Tibial nerve (tissue), 4 donors: ENCODE data around the gene WDR88. TPM values are rescaled to one million over a fixed set of nuclear protein-coding genes. Genes with fewer than 3 reads are reported as not detected.
"Not testable (repeated sequence)": the region's sequence is repeated elsewhere in the genome, so short reads cannot be mapped to it uniquely, and the experiment has no call there.

Experiments
- DNase-seq, 2 donors: peaks; one replicate each; pipeline ENCODE4 v3.0.0-alpha.2; 2019; ENCODE audit warnings: low spot score in 2 of 2
- H3K27ac ChIP-seq, 4 donors: fragments of 200-600 bp; sonication (generic) in 3 of 4; one replicate each; pipeline ENCODE4 v1.5.1; 2017 to 2019; ENCODE audit warnings: mild to moderate bottlenecking in 1 of 4
- H3K27me3 ChIP-seq, 2 donors: fragments of 200-600 bp; sonication (generic) in 1 of 2; one replicate each; pipeline versions ENCODE4 v1.5.1 to v1.6.0; 2017 to 2019
- H3K36me3 ChIP-seq, 3 donors: fragments of 200-600 bp; sonication (generic); one replicate each; pipeline ENCODE4 v1.5.1; 2018 to 2019
- H3K4me1 ChIP-seq, 4 donors: fragments of 200-600 bp; sonication (generic) in 3 of 4; one replicate each; pipeline ENCODE4 v1.5.1; 2017 to 2019
- H3K4me3 ChIP-seq, 4 donors: fragments of 200-600 bp; sonication (generic) in 3 of 4; one replicate each; pipeline ENCODE4 v1.5.1; 2017 to 2019; ENCODE audit warnings: mild to moderate bottlenecking in 1 of 4, moderate library complexity in 1 of 4
- H3K9me3 ChIP-seq, 4 donors: fragments of 200-600 bp; sonication (generic) in 3 of 4; one replicate each; pipeline ENCODE4 v1.5.1; 2017 to 2019
- CTCF ChIP-seq, 5 experiments: fragments of 200-600 bp in 3 of 5; fragments of 450-650 bp in 2 of 5; sonication (generic) in 3 of 5; IDR thresholded peaks; one replicate each; pipeline ENCODE4 v1.5.1; 2016 to 2019; ENCODE audit warnings: antibody characterized with exemption in 5 of 5, mild to moderate bottlenecking in 3 of 5, moderate library complexity in 2 of 5
- EP300 ChIP-seq, 2 donors: sonication (generic); formaldehyde crosslinking; IDR thresholded peaks; one replicate each; pipeline ENCODE4 v1.6.1; 2017; ENCODE audit warnings: antibody characterized with exemption in 2 of 2, mild to moderate bottlenecking in 1 of 2
- POLR2A ChIP-seq, 2 donors: fragments of 450-650 bp; IDR thresholded peaks; one replicate each; pipeline ENCODE4 v1.6.1; 2017; ENCODE audit warnings: antibody characterized with exemption in 2 of 2, mild to moderate bottlenecking in 2 of 2, moderate library complexity in 2 of 2
- WGBS, 2 donors: methylation state at CpG; one replicate each; pipeline ENCODE4 v1.1.5; 2018; 5-methylcytosine and 5-hydroxymethylcytosine counted together
- total RNA-seq, 4 donors: library from RNA; depleted of rRNA; stranded (reverse); fragments of >200 nt; gene quantifications; one replicate each; pipeline ENCODE4 v1.1.0, GENCODE V29; 2016

Gene WDR88
- total RNA-seq, 4 donors from 2014 or later = not detected

DNA sequence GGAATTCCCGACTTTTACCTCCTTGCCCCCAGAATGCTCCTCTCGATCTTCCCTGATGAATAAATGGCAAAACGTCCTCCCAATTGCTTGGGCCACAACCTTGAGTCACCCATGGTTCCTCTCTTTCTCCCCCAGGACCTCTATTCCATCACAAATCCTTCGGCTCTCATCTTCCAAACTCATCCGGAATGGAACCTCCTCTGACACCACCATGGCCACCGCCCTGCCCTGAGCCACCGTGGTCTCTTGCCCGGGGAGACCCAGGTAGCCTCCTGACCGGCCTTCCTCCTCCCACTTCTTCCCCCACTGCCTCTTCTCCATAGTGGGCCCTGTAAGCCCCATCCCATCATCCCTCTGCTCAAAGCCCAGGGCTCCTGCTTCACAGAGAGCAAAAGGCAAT, 88.8 kb downstream of the WDR88 start:
- 86 to 88% methylated on average over 9 of the region's 9 CpGs for WGBS, 2 donors
- peaks cover 0 to 20% of the 10 kb centered on the region in 2 donors for H3K27me3 ChIP-seq
- H3K27ac ChIP-seq = no peak overlapping the region
- no peaks in the 10 kb centered on the region for H3K36me3 ChIP-seq
- DNase-seq = no peak
- no peak overlapping the region for H3K4me3 ChIP-seq
- no peaks in the 10 kb centered on the region for H3K9me3 ChIP-seq
- peaks cover 0 to 22% (median 6%) of the 10 kb centered on the region in 4 donors for H3K4me1 ChIP-seq
- TF ChIP-seq CTCF (IDR thresholded peaks at IDR 0.05) = no peak
- TF ChIP-seq EP300 (IDR thresholded peaks at IDR 0.05) = no peak
- TF ChIP-seq POLR2A (IDR thresholded peaks at IDR 0.05) = no peak

GRCh38 chr19:33221638-33222037, 89.7 kb downstream of the WDR88 start:
- no peak for DNase-seq
- TF ChIP-seq POLR2A (IDR thresholded peaks at IDR 0.05) = no peak
- no peak for TF ChIP-seq CTCF (IDR thresholded peaks at IDR 0.05)
- TF ChIP-seq EP300 (IDR thresholded peaks at IDR 0.05) = no peak
- H3K4me1 ChIP-seq = peaks cover 0 to 31% (median 9%) of the 10 kb centered on the region in 4 donors
- no peaks in the 10 kb centered on the region for H3K36me3 ChIP-seq
- peaks cover 0 to 29% of the 10 kb centered on the region in 2 donors for H3K27me3 ChIP-seq
- H3K27ac ChIP-seq = no peak overlapping the region
- no peak overlapping the region for H3K4me3 ChIP-seq
- WGBS, 2 donors = 34 to 83% methylated on average over 6 of the region's 6 CpGs
- H3K9me3 ChIP-seq = peaks cover 0 to under 1% (median 0%) of the 10 kb centered on the region in 4 donors

GRCh38 chr19:33222255-33222654, 90.3 kb downstream of the WDR88 start:
- Histone ChIP-seq H3K27me3 (peaks cover 0 to 35% of the 10 kb centered on the region in 2 donors), H3K4me1 (peaks cover 0 to 35% (median 9%) of the 10 kb centered on the region in 4 donors)
- H3K4me3 ChIP-seq, H3K27ac ChIP-seq, DNase-seq, H3K36me3 ChIP-seq, H3K9me3 ChIP-seq: not testable (repeated sequence)
- WGBS, 2 donors = 91 to 92% methylated on average over 2 of the region's 2 CpGs

DNA sequence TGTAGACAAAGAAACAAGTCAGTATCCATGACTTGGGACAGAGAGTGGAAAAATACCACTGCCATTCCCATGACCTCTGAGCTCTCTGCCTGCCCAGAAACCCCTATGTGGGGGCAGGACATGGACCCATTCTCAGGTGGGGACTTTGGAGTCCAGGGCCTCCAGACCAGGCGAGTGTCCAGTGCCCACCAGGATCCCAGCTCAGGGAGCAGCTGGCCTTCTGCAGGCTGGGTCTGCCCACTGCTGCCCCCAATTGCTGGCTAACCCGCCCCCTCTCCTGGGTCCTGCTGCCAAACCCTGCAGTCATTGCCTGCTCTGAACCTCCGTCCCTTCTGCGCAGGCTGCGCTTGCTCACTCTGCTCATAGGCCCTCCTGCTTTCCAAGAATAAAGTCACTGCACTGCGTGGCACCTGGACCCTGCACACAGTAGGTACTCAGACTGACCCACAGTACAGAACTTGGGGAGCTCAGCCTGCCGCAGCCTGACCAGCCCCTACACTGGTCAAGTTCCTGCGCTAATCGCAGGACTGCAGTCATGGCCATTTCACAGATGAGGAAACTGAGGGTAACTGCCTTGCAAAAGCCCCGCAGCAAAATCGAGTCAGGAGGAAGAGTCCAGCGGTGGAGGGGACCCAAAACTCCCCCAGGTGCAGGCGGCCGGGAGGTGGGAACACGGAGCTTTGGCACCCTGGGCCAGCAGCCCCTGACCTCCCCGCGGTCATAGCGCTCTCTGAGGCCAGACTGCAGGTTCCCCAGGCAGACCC, 93.0 kb downstream of the WDR88 start:
- peaks cover 0 to 24% (median 6%) of the 10 kb centered on the region in 4 donors for H3K4me1 ChIP-seq
- H3K27me3 ChIP-seq = peaks cover 0 to 57% of the 10 kb centered on the region in 2 donors
- 71 to 75% methylated on average over 8 to 16 of the region's 18 CpGs for whole genome bisulfite sequencing, 2 donors
- H3K4me3 ChIP-seq = peak overlapping the region in 1 of 4 donors; percentile 32
- H3K36me3 ChIP-seq = no peaks in the 10 kb centered on the region
- peaks cover 0 to 33% (median 7%) of the 10 kb centered on the region in 4 donors for H3K9me3 ChIP-seq
- no peak for DNase-seq
- TF ChIP-seq POLR2A (IDR thresholded peaks at IDR 0.05) = no peak
- TF ChIP-seq EP300 (IDR thresholded peaks at IDR 0.05) = no peak
- TF ChIP-seq CTCF (IDR thresholded peaks at IDR 0.05) = no peak
- H3K27ac ChIP-seq = no peak overlapping the region

Other genes starting within 250 kb of the WDR88 start
- gene CEP89, start 160.2 kb upstream of the WDR88 start, total RNA-seq = 10 to 100 TPM; 12.6 to 28.5 (median 13.2) TPM
- gene FAAP24, start 159.9 kb upstream of the WDR88 start, total RNA-seq = 1 to 10 TPM in 2 of 4 donors, under 1 TPM in 1, not detected in 1; 0.90 to 5.3 (median 2.1) TPM
- gene RHPN2, start 67.2 kb upstream of the WDR88 start, total RNA-seq = 1 to 10 TPM; 4.0 to 9.6 (median 6.4) TPM
- 10 to 100 TPM in 3 of 4 donors, 1 to 10 TPM in 1; 6.6 to 32.1 (median 10.6) TPM for gene GPATCH1, start 50.9 kb upstream of the WDR88 start, total RNA-seq
- 10 to 100 TPM; 19.0 to 39.0 (median 30.2) TPM for gene LRP3, start 62.2 kb downstream of the WDR88 start, total RNA-seq
- 10 to 100 TPM in 3 of 4 donors, 1 to 10 TPM in 1; 4.3 to 25.8 (median 13.2) TPM for gene SLC7A10, start 93.7 kb downstream of the WDR88 start, total RNA-seq
- 100 to 1,000 TPM in 1 of 4 donors, 10 to 100 TPM in 3; 33.9 to 204 (median 65.4) TPM for gene CEBPA, start 170.4 kb downstream of the WDR88 start, total RNA-seq
- gene CEBPG, start 241.6 kb downstream of the WDR88 start, total RNA-seq = 10 to 100 TPM; 15.5 to 18.6 (median 16.7) TPM